Ureter (tissue), 1 donor: ENCODE data around the gene ACACB. TPM values are rescaled to one million over a fixed set of nuclear protein-coding genes. Genes with fewer than 3 reads are reported as not detected.
A peak's percentile ranks its signal among the peaks of the same experiment; 100 is the strongest.

Experiments
- DNase-seq: peaks from one replicate; pipeline ENCODE4 v3.0.0-alpha.2; 2020; ENCODE audit warnings: low spot score
- total RNA-seq: library from RNA; stranded (reverse); gene quantifications from one replicate; pipeline ENCODE4 v1.2.4, GENCODE V29; 2023
- donor health status: DM: yes; HTN: yes; CAD: no.

ACACB gene
- total RNA-seq, 1 donor from 2014 or later: 67.3 TPM

DNA sequence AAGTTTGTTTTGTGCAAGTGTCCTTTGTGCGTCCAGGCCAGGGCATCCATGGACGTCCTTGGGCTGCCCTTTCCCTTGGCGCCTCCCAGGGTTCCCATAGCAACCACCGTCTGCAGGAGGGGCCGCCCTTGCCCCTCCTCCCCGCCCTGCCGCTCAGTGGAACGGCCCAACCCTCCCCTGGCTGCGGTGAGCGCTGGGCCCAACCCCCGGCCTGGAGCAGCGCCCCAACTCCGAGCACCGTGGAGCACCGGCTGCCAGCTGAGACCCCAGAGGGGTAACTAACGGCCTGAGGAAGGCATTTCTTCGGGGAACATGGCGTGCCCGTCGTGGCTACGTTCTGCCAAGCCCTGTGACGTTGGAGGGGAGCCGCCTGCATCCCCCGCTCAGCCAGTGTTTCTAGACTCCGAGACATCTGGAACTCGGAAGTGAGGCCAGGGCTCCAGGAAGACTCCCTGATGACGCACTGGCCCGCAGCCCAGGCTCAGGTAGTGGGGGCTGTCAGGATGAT, 5.3 kb upstream of the ACACB start:
- DNase-seq: peak; percentile 93

DNA sequence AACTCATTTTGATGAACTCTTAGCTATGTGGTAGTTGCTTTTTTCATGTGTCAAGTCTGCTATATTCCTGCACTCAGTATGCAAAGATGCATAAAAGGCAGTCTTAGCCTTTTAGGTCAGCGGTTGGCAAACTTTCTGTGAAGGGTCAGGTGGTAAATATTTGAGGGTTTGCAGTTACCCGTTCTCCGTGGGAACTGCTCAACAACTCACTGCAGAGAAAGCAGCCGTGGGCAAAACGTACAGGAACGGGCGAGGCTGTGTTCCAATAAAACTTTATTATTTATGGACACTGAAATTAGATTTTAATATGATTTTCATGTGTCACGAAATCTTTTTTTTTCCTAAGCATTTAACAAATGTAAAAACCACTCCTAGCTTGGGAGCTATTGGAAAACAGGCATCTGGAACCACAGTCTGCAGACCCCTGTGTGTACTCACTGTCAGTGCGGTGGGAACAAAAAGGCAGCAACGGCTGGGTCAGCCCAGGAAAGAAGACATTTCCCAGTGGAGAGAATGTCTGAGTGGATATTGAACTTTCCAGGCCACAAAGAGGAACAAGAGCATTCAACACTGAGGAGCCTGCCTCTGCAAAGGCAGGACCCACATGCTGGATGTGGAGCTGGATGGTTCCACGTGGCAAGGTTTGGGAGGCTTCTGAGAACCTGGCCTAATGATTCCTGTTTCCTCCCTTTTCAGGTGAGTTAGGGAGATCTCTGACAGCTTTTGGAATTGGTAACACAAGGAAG, 3.5 kb upstream of the ACACB start:
- DNase-seq: no peak

DNA sequence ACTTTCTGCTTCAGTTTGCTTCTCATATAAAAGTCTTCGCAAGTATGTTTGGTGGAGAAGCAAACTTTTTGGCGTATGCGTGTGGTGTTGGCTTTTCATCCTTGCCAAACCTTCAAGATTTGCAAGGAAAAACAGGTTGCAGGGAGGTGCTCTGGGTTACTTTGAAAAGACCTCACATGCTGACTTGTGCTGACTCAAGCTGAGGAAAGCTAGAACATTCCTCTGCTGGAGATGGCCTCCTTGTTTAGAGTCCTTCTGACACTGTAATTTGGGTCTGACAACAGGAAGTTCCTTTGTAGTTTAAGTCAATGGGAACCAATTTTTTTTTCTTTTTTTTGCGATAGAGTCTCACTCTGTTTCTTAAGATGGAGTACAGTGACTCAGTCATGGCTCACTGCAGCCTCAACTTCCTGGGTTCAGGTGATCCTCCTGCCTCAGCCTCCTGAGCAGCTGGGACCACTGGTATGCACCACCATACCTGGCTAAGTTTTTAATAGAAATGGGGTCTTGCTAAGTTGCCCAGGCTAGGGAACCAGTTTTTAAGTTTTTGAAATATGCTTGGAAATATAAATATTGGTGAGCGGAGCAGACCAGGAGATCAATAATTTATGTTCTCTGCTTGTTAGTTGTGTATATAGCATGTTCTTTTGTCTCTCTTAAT, 2.6 kb upstream of the ACACB start:
- DNase-seq: no peak

DNA sequence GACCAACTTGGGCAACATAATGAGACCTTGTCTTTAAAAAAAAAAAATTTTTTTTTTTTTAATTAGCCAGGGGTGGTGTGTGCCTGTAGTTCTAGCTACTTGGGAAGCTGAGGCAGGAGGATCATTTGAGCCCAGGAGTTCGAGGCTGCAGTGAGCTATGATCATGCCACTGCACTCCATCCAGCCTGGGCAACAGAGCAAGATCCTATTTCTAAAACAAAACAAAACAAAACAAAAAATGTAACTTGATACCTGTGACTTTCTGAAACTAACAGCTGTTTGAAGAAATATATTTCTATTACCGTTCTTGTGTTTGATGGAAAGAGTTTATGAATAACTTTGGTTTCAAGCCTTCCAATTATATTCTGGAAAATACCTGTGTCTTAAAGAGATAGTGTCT, 1.7 kb upstream of the ACACB start:
- DNase-seq: no peak

DNA sequence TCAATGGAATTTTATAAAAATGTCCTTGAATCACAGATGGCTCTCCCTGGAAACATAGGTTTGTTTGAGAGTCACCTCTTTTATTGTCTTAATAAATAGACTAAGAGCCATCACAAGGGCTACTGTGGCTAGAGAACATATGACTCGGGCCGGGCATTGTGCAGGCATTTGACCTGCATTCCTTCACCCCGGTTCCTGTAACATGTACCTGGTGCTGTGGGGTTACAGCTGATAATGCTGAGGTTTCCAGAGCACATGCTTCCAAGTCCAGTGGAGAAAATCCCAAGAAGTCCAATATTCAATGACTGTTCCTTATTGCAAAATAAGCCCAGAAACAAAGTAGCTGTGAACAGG, 1.0 kb upstream of the ACACB start:
- DNase-seq: no peak

DNA sequence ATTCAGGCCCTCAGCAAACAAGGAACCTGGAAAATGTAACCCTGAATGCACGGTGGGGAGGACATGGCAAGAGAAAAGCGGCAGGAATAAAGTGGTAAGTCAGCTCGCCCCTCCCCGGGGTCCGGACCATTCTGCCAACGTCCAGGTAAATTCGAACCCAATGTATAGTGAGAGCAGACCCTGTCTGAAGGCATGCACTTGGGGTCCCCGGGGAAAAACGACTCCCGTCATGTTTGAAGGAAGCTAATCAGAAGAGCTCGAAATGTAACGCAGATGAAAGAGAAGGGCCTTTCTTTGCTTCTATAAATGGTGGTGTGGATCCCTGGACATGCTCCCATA, 193 bp downstream of the ACACB start:
- DNase-seq: no peak

DNA sequence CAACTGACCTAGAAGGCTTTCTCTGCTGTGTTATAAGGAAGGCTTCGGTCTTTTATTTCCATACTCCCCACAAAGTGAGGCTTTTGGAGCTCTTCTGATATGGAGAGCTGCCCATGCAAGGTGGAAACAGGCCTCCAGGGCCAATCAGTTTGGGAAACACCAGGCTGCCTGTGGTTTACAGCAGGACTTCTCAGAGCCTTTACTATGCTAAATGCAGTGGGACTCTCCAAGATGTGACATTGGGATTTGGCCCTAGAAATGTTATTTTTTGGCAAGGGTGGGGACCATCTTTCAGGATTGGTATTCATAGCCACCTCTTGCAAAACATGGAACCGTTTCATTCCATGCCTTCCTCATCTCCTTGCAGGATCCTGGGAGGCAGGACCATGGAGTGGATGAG, 3.7 kb downstream of the ACACB start:
- DNase-seq: no peak

DNA sequence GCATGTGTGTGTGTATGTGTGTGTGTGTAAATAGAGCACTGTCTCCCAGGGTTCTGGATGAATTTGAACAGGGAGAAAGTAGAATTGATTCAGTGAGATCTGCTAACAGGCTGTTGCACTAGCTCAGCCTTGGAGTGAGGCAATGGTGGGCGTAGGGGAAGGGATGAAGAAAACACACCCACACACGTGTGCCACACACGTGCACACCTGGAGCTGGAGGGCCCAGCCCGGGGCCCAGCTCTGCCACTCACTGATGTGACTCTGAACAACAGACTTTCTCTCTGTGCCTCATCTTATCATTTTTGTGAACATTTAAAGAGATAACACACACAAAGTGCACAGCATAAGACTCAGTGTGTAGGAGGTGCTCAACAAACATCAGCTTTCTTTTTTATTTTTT, 4.2 kb downstream of the ACACB start:
- DNase-seq: no peak

DNA sequence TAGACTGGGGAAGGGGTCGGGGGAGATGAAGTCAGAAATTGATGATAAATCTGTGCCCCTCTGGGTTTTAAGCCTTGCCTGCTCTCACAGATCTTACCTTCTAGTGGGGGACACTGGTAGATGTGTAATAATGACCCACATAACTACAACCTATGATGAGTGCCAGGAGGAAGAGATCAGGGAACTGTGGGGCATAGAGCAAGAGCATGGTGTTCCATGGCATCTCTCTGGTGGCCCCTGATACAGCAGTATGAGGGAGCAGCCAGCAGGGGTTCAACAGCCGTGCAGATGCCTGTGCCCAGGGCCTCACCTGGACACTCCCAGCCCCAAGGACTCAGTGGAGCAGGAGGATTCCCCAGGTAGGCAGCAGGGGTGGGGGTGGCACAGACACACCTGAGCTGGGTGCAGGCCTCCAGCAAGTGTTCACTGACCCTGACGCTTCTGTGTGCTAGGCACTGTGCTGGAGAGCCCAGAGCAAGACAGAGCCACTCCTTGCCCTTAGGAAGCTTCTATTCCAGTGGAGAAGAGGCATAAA, 5.0 kb downstream of the ACACB start:
- DNase-seq: no peak

DNA sequence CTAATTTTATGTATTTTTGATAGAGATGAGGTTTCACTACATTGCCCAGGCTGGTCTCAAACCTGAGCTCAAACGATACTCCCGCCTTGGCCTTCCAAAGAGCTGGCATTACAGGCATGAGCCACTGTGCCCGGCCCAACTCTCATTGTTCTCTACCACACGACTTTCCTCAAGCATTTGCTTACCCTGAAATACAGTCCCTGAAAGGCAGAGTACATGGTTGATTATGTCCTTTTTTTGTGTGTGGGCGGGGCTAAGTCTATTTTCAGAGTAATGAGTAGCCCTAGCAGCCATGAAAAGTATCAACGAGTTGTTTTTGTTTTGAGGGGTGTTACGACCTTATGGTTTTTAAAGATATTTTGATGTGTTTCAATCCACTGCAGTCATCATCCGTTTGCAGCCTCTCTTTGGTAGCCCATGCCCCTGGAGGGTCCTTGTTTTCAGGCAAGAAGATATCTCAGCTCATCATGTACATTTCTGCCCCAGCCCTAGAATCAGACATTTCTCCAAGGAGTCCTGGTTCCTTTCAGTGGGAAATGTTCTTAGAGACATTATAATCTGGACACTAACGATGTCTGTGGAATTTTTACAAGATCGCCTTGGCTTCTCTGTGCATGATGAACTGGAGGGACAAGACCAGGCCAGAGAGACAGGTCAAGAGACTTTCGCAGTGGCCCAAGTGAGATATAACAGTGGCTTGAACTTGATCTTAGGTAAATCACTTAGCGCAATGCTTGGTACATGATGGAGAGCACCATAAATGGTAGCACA, 8.7 kb downstream of the ACACB start:
- no peak for DNase-seq

DNA sequence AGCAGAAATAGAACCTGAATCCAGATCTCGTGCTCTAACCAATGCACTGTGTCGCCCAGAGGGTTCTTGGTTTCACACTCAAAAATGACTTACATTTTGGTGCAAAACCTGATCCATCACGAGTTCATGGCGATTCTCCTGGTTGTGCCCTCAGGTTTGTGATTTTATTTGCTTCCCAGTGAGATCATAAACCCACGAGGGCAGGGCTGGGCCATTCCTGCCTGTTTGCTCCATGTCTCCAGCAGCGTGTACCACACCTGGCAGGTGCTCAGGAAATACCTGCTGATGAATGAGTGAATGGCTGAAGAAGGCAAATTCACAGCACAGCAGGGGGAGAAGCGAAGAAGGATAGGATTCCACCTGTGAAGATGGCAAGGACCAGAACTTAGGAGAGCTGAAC, 9.4 kb downstream of the ACACB start:
- no peak for DNase-seq

DNA sequence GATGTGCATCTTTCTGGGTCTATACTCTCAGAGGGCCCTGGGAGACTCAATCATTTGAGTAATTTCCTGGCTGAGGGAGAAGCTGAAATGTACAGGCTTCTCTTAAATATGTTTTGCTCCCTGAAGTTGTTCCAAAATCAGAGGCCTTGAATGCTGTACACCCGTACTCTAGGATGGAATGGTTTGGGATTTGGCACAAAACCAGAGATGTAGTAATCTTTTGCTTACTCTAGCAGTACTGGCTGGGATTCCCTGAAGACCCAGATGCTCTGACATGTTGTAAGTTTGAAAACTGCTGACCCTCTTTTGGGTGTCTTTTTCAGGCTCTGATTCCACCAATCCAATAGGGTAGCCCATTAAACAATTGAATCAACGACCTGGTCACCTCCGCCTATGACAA, 10.4 kb downstream of the ACACB start:
- no peak for DNase-seq

DNA sequence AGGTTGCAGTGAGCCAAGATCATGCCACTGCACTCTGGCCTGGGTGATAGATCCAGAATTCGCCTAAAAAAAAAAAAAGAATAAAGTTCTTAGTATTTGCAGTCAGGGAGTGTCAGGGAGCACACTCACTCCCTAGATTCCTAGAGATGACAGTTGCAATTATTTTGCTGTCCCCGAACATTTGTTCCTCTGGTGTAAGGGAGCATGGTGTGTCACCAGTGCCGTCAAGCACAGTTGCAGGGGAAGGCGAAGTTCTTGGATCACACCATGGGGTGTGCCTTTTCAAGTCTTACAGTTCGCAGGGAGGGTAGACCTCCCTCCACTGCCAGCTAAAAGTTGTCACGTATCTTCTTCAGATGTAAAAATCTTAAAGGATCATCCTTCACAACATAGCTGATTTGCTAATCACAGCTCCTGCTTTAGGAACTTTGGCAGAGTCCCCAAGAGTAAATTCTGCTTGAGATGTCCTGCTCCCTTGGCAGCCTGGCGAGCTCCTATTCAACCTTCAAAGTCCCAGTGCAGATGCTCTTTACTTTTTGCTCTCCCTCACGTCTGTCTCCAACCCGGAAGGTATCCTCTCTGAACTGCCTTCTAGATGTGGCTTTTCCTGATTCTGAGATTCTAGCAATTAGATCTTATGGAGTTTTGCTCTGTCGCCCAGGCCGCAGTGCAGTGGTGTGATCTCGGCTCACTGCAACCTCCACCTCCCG, 11.3 kb downstream of the ACACB start:
- no peak for DNase-seq

DNA sequence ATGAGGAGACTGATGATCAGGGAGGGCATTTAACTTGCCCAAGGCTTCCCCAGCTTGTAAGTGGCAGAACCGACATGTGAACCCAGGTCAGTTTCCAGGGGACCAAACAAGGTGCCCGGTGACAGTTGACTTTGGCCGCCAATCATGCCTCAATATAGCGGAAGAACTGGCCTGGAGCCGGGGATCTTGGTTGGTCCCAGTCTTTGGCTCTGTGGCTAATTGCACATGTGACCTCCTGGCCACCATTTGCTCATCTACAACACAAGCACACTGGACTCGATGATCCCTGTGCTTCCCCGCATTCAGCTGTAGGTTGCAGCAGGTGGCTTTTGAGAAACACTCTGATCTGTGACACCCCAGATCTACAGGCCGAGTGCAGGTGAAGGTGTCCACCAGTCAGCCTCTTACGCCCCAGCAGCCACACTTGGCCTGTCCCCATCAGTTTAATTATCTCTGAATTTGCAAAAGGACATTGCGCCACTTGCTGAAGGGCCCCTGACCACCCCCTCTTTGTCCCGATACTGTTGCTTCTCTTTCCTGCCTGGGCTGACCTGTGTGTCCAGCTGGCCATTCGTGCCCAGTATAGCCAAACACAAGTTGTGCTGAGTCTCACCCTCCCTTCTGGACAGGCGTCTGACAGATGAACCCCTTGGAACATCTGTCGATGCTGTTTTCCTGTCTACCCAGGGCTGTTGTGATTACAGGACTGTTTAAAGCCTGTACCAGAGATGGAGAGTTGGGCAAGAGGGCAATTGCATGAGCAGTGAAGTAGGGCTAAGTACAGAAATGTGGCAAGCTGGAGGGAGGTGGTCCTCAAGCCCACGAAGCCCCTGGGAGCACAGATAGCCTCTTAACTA, 14.1 kb downstream of the ACACB start:
- no peak for DNase-seq

DNA sequence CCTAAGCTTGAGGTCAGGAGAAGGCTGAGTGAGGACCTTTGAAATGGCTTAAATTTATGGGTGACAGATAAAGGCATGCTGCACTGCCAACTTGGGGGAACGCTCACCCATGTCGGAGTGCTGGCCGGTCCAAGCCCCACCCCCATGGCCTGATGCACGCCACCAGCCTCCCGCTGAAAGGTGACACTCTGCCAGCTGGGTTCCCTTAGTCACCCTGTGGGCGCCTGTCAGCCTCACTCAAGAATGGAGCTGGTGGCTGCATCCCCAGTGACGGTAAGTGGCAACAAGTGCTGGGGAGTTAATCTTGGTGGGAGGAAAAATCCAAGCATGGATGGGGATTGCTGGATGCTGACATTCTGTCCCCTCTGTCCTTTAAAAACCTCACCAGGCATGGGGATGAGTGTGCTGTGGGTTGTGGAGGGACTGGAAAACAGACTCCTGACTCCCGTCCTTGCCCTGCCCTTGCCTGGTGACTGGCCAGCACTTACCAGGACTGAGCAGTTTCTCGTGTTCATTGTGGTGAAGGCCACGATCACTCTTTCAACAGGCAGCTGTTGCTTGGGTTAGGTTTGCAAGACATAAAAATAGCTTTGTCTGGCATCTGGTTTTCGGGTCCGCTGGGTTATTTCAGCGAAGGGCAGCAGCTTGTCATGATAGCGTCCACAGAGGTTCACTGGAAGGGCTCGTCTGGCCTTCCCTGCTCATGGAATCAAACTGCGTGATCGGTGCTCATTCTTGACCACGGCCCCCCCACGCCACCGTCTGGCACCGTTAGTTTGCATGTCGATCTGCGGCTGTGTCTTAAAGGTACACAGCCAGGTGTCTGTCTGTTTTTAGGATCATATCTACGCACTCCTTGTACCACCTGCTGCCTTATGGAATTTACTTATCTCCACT, 15.0 kb downstream of the ACACB start:
- DNase-seq: no peak

DNA sequence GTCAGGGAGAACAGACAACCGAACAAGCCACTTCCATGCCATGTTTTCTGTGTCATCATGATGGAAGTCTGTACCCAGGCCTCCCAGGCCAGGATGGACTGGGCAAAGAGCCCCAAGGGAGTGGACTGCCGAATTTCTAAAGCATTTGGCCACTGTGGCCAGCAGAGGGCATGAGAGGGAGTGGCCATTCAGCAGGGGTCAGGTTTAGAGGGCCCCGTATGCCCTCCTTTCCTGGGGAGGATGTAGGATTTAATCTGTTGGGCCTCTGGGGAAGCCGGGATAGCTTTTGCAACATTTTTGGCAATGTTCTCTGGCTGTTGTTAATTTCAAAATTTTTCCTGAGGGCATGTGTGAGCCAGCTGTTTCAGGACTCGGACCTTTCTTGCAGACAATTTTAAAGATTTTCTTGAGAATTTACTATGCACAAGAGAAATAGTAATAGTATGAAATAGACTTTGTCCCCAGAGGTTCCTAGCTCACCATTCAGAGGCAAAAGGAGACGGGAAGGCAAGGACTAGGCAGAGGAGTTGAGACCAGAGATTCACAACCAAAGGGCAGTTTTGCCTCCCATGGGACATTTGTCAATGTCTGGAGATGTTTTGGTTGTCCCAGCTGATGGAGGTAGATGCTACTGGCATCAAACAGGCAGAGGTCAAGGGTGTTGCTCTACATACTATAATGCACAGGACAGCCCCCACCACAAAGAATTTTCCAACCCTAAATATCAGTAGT, 18.0 kb downstream of the ACACB start:
- no peak for DNase-seq

DNA sequence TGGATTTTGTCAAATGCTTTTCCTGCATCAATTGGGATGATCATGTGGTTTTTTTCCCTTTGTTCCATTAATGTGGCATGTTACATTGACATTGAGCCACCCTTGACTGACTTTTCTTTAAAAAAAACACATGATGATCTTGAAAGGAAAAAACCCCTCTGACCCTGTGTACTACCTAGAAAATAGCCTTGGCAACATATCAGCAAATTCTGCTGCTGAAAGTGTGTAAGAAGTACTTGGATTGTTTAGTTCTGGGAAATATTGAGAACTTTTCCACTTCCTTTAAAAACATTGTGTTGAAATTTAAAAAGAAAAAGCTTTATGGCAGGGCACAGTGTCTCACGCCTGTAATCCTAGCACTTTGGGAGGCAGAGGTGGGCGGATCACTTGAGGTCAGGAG, 20.7 kb downstream of the ACACB start:
- DNase-seq: no peak

DNA sequence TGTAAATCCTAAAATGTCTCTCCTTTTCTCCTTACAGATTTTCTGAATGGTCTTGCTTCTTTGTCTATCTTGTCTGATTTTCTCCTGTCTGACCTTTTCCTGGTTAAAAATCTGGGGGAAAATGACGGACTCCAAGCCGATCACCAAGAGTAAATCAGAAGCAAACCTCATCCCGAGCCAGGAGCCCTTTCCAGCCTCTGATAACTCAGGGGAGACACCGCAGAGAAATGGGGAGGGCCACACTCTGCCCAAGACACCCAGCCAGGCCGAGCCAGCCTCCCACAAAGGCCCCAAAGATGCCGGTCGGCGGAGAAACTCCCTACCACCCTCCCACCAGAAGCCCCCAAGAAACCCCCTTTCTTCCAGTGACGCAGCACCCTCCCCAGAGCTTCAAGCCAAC, 23.0 kb downstream of the ACACB start:
- no peak for DNase-seq

DNA sequence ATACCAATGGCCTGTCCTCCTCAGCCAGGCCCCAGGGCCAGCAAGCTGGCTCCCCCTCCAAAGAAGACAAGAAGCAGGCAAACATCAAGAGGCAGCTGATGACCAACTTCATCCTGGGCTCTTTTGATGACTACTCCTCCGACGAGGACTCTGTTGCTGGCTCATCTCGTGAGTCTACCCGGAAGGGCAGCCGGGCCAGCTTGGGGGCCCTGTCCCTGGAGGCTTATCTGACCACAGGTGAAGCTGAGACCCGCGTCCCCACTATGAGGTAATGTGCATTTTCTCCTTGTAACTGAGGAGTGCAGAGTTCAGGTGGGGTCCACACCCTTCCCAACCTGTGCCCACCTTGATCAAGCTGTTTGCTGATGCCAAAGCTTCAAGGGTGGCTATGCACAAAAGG, 23.4 kb downstream of the ACACB start:
- no peak for DNase-seq
